IMR-90 (cell line): ENCODE results near the gene STX1B. TPM values are rescaled to one million over a fixed set of nuclear protein-coding genes. Genes with fewer than 3 reads are reported as not detected.
A peak's percentile ranks its signal among the peaks of the same experiment; 100 is the strongest.
"Not testable (repeated sequence)": the region's sequence is repeated elsewhere in the genome, so short reads cannot be mapped to it uniquely, and the experiment has no call there.

Source experiments
- ATAC-seq: fragments of 200-7000 bp; cut with Tn5 transposase; 2 replicates; pipeline ENCODE4 v1.9.1; 2020; ENCODE audit warnings: low read depth, mild to moderate bottlenecking, moderate library complexity
- BruUV-seq: library from RNA; stranded (reverse); fragments of 400-500 nt; replicated peaks from 2 replicates; lab custom pipeline; 2021; lab: Mats Ljungman, UMichigan
- CTCF ChIA-PET: fragments of 300-600 bp; formaldehyde crosslinking; extraction: SDS; loops from one replicate; lab custom pipeline; 2021; ENCODE audit warnings: antibody characterized with exemption; lab: Yijun Ruan, JAX
- POLR2A ChIA-PET: fragments of 300-600 bp; sonication (Branson Sonifier 250); formaldehyde crosslinking; loops from one replicate; lab custom pipeline; 2022; ENCODE audit warnings: antibody characterized with exemption; ENCODE audit not compliant: unreplicated experiment; lab: Charles Lee
- DNase-seq: peaks from one replicate; pipeline ENCODE4 v3.0.0; 2013
- H2AFZ ChIP-seq: replicated peaks from 2 replicates; pipeline ENCODE3; 2013; ENCODE audit warnings: low read length, mild to moderate bottlenecking; ENCODE audit not compliant: poor library complexity
- H2AK5ac ChIP-seq: 2 replicates; pipeline ENCODE4 v1.6.1; 2013; ENCODE audit warnings: low read depth, low read length, inconsistent platforms
- H2AK9ac ChIP-seq: replicated peaks from 2 replicates; pipeline ENCODE3; 2013; ENCODE audit warnings: mild to moderate bottlenecking, low read depth, low read length, moderate library complexity; ENCODE audit not compliant: poor library complexity
- H2BK120ac ChIP-seq: 2 replicates; pipeline ENCODE4 v1.6.1; 2013; ENCODE audit warnings: low read depth, low read length, inconsistent platforms
- H2BK15ac ChIP-seq: 3 replicates; pipeline ENCODE4 v1.6.1; 2013; ENCODE audit warnings: low read depth, low read length, inconsistent platforms
- H2BK20ac ChIP-seq: 2 replicates; pipeline ENCODE4 v1.6.1; 2013; ENCODE audit warnings: low read depth, mild to moderate bottlenecking, inconsistent platforms, low read length, moderate library complexity
- H2BK5ac ChIP-seq: 2 replicates; pipeline ENCODE4 v1.6.1; 2013; ENCODE audit warnings: mild to moderate bottlenecking, low read depth, low read length, inconsistent platforms; ENCODE audit not compliant: poor library complexity, severe bottlenecking
- H3K14ac ChIP-seq: replicated peaks from 2 replicates; pipeline ENCODE4 v1.6.1; 2013; ENCODE audit warnings: low read depth, low read length, inconsistent platforms
- H3K18ac ChIP-seq: 2 replicates; pipeline ENCODE4 v1.6.1; 2013; ENCODE audit warnings: low read depth, low read length, control low read depth
- H3K23ac ChIP-seq: 2 replicates; pipeline ENCODE4 v1.6.1; 2013; ENCODE audit warnings: low read depth, low read length, inconsistent platforms
- H3K27ac ChIP-seq: 2 replicates; pipeline ENCODE4 v1.5.1; 2013; ENCODE audit warnings: mild to moderate bottlenecking, control low read depth, low read length; ENCODE audit not compliant: insufficient read depth
- H3K27me3 ChIP-seq: 2 replicates; pipeline ENCODE4 v1.6.1; 2013; ENCODE audit warnings: low read length; ENCODE audit not compliant: control insufficient read depth, insufficient read depth
- H3K36me3 ChIP-seq: 2 replicates; pipeline ENCODE4 v1.6.1; 2013; ENCODE audit warnings: low read length, mixed read lengths; ENCODE audit not compliant: control insufficient read depth, insufficient read depth
- H3K4ac ChIP-seq: 2 replicates; pipeline ENCODE4 v1.6.1; 2013; ENCODE audit warnings: low read depth, low read length, inconsistent platforms
- H3K4me1 ChIP-seq: 2 replicates; pipeline ENCODE4 v1.6.1; 2013; ENCODE audit warnings: low read length, mixed read lengths; ENCODE audit not compliant: control insufficient read depth, insufficient read depth
- H3K4me2 ChIP-seq: 2 replicates; pipeline ENCODE4 v1.6.1; 2013; ENCODE audit warnings: low read depth, mild to moderate bottlenecking, control low read depth, low read length, moderate library complexity
- H3K4me3 ChIP-seq: 2 replicates; pipeline ENCODE4 v1.5.1; 2013; ENCODE audit warnings: low read depth, mild to moderate bottlenecking, control low read depth, low read length, moderate library complexity; ENCODE audit not compliant: insufficient read depth
- H3K56ac ChIP-seq: 2 replicates; pipeline ENCODE4 v1.6.1; 2013; ENCODE audit warnings: low read length, inconsistent platforms; ENCODE audit not compliant: insufficient read depth; ENCODE audit errors: extremely low read depth
- H3K79me1 ChIP-seq, 2 experiments: 2 replicates each; pipeline ENCODE4 v1.6.1; 2013; ENCODE audit warnings: low read length in 2 of 2, inconsistent platforms in 1 of 2, low read depth in 1 of 2
- H3K9ac ChIP-seq: 2 replicates; pipeline ENCODE4 v1.6.1; 2013; ENCODE audit warnings: low read depth, low read length, control low read depth
- H3K9me1 ChIP-seq: 2 replicates; pipeline ENCODE4 v1.6.1; 2013; ENCODE audit warnings: low read length, inconsistent platforms; ENCODE audit not compliant: insufficient read depth
- H3K9me3 ChIP-seq: 2 replicates; pipeline ENCODE4 v1.6.1; 2013; ENCODE audit warnings: low read length; ENCODE audit not compliant: control insufficient read depth, insufficient read depth
- H4K20me1 ChIP-seq: 2 replicates; pipeline ENCODE4 v1.6.1; 2013; ENCODE audit warnings: low read length, inconsistent platforms; ENCODE audit not compliant: insufficient read depth
- H4K5ac ChIP-seq: 2 replicates; pipeline ENCODE4 v1.6.1; 2013; ENCODE audit warnings: mild to moderate bottlenecking, low read depth, low read length, control low read depth
- H4K8ac ChIP-seq, 2 experiments: 2 replicates each; pipeline ENCODE4 v1.6.1; 2013; ENCODE audit warnings: low read depth in 2 of 2, low read length in 2 of 2, control low read depth in 1 of 2, inconsistent platforms in 1 of 2
- H4K91ac ChIP-seq: 2 replicates; pipeline ENCODE4 v1.6.1; 2013; ENCODE audit warnings: low read depth, low read length, inconsistent platforms; ENCODE audit not compliant: insufficient read depth
- FOS ChIP-seq: fragments of 150-350 bp; IDR thresholded peaks from 2 replicates; pipeline ENCODE4 v1.6.1; 2016; ENCODE audit warnings: low read depth, low read length
- WGBS, 2 experiments: methylation state at CpG; one replicate each; pipeline versions ENCODE4 v1.1.5 to v1.1.7; 2013; ENCODE audit warnings: missing lambda C conversion rate in 2 of 2; ENCODE audit not compliant: insufficient read length in 1 of 2; ENCODE audit errors: extremely low coverage in 2 of 2; 5-methylcytosine and 5-hydroxymethylcytosine counted together
- dilution Hi-C: fragments of 300-500 bp; cut with HindIII; formaldehyde crosslinking; loops from one replicate; pipeline ENCODE4 v1.14.3; 2018; ENCODE audit warnings: low sequenced_read_pairs; ENCODE audit not compliant: unreplicated experiment
- in situ Hi-C: fragments of 300-500 bp; cut with MboI; formaldehyde crosslinking; loops from 3 replicates; pipeline ENCODE4 v1.14.3; 2019; ENCODE audit warnings: low sequenced_read_pairs, inconsistent platforms, mixed read lengths
- intact Hi-C: fragments of 100-400 bp; cut with micrococcal nuclease; formaldehyde crosslinking; loops from 2 replicates; pipeline ENCODE4 v1.10.0; 2022
- polyA plus RNA-seq, 3 experiments: library from polyadenylated mRNA; depleted of rRNA; stranded (reverse); fragments of >200 nt; gene quantifications; 2 replicates each; pipeline ENCODE4 v1.2.3, GENCODE V29; 2012; ENCODE audit warnings: low replicate concordance in 1 of 3
- total RNA-seq: library from RNA; depleted of rRNA; stranded (reverse); fragments of >200 nt; gene quantifications from 2 replicates; pipeline ENCODE4 v1.2.3, GENCODE V29; 2012

The STX1B gene
- total and polyA plus RNA-seq, 2 of the 4 experiments (the other 2 are of a cell fraction) = 3.9 to 14.9 TPM

DNA sequence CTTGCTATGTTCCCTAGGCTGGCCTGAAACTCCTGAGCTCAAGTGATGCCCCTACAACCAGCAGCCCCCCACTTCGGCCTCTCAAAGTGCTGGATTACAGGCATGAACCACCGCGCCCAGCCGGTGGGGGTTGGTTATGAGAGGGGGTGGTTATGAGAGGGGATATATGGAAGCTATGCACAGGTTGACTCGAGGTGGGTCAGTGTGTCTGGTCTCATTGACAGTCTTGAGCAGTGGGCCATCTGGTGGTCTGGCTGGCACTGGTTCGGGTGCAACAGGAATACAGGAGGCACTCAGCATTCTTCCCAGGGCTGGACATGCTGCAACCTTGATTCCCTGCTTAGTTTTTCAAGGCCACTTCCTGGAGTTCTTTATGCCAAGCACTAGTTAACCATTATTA, 5.6 kb upstream of the STX1B start:
- Histone ChIP-seq H3K14ac (no peak overlapping the region), H3K4me3 (no peak overlapping the region), H2AK9ac (peak overlapping the region; percentile 72), H3K9ac (no peak overlapping the region), H3K4me1 (peaks cover 2% of the 10 kb centered on the region; the same call in 1 of the 2 replicates), H2BK120ac (no peak overlapping the region), H2BK20ac (no peak overlapping the region), H3K23ac (no peak overlapping the region), H2BK15ac (no peak overlapping the region), H3K27me3 (peaks cover 9% of the 10 kb centered on the region), H3K36me3 (no peaks in the 10 kb centered on the region), H4K5ac (no peak overlapping the region), H3K27ac (no peak overlapping the region), H2BK5ac (no peak overlapping the region), H3K9me3 (no peaks in the 10 kb centered on the region), H3K79me1 (0 out of 4 replicates have a peak, but pooled peaks cover 0 to 2% of the 10 kb centered on the region in 2 experiments), H4K91ac (no peak overlapping the region), H2AFZ (peak overlapping the region; percentile 32), H4K20me1 (no peaks in the 10 kb centered on the region), H3K4ac (no peak overlapping the region), H3K56ac (no peak overlapping the region), H4K8ac (no peak overlapping the region), H2AK5ac (no peak overlapping the region), H3K18ac (no peak overlapping the region), H3K9me1 (no peaks in the 10 kb centered on the region), H3K4me2 (no peak overlapping the region)
- no CpG with 5 or more reads among the region's 6 CpGs for WGBS, 2 experiments
- no peak for TF ChIP-seq FOS
- CTCF ChIA-PET = interaction anchor here (0.5 to 0.7 kb wide), 2 partner anchors 31 to 164 kb away, joined by 3 to 4 read pairs; partner anchors contain the start of gene HSD3B7
- in situ Hi-C loops (no loop called here), intact Hi-C loops (no loop called here), dilution Hi-C loops (no loop called here)
- POLR2A ChIA-PET = no interaction called here
- DNase-seq = no peak
- ATAC-seq = no peak
- BruUV-seq = no TSS peak

DNA sequence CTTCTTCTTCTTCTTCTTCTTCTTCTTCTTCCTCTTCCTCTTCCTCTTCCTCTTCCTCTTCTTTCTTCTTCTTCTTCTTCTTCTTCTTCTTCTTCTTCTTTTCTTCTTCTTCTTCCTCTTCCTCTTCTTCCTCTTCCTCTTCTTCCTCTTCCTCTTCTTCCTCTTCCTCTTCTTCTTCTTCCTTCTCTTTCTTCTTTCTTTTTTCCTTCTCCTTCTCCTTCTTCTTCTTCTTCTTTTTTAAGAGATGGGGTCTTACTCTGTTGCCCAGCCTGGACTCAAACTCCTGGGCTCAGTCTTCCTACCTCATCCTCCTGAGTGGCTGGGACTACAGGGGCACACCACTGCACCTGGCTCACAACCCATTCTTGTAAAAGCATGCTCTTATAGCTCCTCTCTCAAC, 2.9 kb upstream of the STX1B start:
- H4K5ac ChIP-seq, H2AK5ac ChIP-seq, POLR2A ChIA-PET, H4K20me1 ChIP-seq, in situ Hi-C loops, CTCF ChIA-PET, DNase-seq, H3K4me3 ChIP-seq, H2AFZ ChIP-seq, H3K18ac ChIP-seq, H3K36me3 ChIP-seq, H2BK5ac ChIP-seq, H4K91ac ChIP-seq, H2BK120ac ChIP-seq, H2BK20ac ChIP-seq, H3K14ac ChIP-seq, dilution Hi-C loops, H3K9me1 ChIP-seq, H3K23ac ChIP-seq, H3K4me2 ChIP-seq, H2AK9ac ChIP-seq, H3K4ac ChIP-seq, ATAC-seq, BruUV-seq, H3K9ac ChIP-seq, H2BK15ac ChIP-seq, H4K8ac ChIP-seq, intact Hi-C loops, H3K56ac ChIP-seq, H3K27me3 ChIP-seq, H3K27ac ChIP-seq, H3K9me3 ChIP-seq: not testable (repeated sequence)
- Histone ChIP-seq H3K79me1 (peaks cover 4 to 17% of the 10 kb centered on the region in 2 experiments; a peak in 3 of 4 replicates), H3K4me1 (peaks cover 17% of the 10 kb centered on the region)
